Measurements from ENCODE around the gene DVL3. TPM values are rescaled to one million over a fixed set of nuclear protein-coding genes. Genes with fewer than 3 reads are reported as not detected.

DVL3 gene
- total and polyA plus RNA-seq, 2 donors (not counting 1 experiment from before 2014, with no cell fraction given): 42.7 to 92.0 TPM

GRCh38 chr3:184177767-184178306 is 22.7 kb downstream of the DVL3 start:
- ATAC-seq (ENCODE audit: low read depth): no peak
- 97% methylated on average over 14 of the region's 14 CpGs for WGBS (ENCODE audit: insufficient coverage)
- H3K9me3 ChIP-seq (ENCODE audit: control extremely low read depth in 1 of 3, control insufficient read depth in 2 of 3, insufficient read depth in 1 of 3, low read length in 2 of 3): no peaks in the 10 kb centered on the region
- Mint-ChIP-seq H3K9me3 (ENCODE audit: insufficient read depth) (no peaks in the 10 kb centered on the region), H3K27ac (no peak overlapping the region), H3K4me1 (peaks cover 37% of the 10 kb centered on the region), H3K27me3 (no peaks in the 10 kb centered on the region), H3K4me3 (no peak overlapping the region)
- peaks cover 23 to 34% of the 10 kb centered on the region in 2 donors for H3K4me1 ChIP-seq (ENCODE audit: control insufficient read depth in 2 of 2, insufficient read depth in 2 of 2, low read length in 2 of 2)
- intact Hi-C loops (cut with micrococcal nuclease): no loop called here
- H3K27me3 ChIP-seq (replicated peaks in 1 of 4; ENCODE audit: control extremely low read depth in 1 of 4, control insufficient read depth in 3 of 4, insufficient read depth in 4 of 4, low read length in 3 of 4): no peaks in the 10 kb centered on the region
- no peak overlapping the region for H3K9ac ChIP-seq (ENCODE audit: low read length)
- H3K36me3 ChIP-seq (replicated peaks in 1 of 2; ENCODE audit: control extremely low read depth in 1 of 2, control insufficient read depth in 1 of 2, extremely low read depth in 1 of 2, insufficient read depth in 2 of 2, low read length in 1 of 2): peaks cover 6 to 55% of the 10 kb centered on the region in 2 experiments
- no peak overlapping the region for H3K4me2 ChIP-seq (replicated peaks; ENCODE audit: low read depth, low read length, poor library complexity, severe bottlenecking)
- H3K79me2 ChIP-seq (ENCODE audit: control insufficient read depth, insufficient read depth, low read length): peaks cover 42% of the 10 kb centered on the region
- H2AFZ ChIP-seq (ENCODE audit: insufficient read depth, low read depth, low read length, poor library complexity, severe bottlenecking): no peak overlapping the region
- no peak overlapping the region for H3K27ac ChIP-seq (ENCODE audit: low read length in 2 of 2)
- DNase-seq: no peak
- TF ChIP-seq CTCF (IDR thresholded peaks at IDR 0.05) (no peak), EZH2 (IDR thresholded peaks at IDR 0.05; ENCODE audit: borderline replicate concordance, insufficient read depth, low read depth, low read length, poor library complexity, severe bottlenecking) (no peak)
- no peak overlapping the region for H3K4me3 ChIP-seq (ENCODE audit: control extremely low read depth in 1 of 5, extremely low read depth in 1 of 5, insufficient read depth in 1 of 5, low read depth in 2 of 5, low read length in 4 of 5)
- peaks cover 15% of the 10 kb centered on the region for H4K20me1 ChIP-seq (ENCODE audit: control insufficient read depth, insufficient read depth, low read length, poor library complexity, severe bottlenecking)
- ChIA-PET CTCF (no interaction called here), POLR2A (interaction anchor here (1.6 kb wide), 1 partner anchor 8 kb away, joined by 3 read pairs; the partner anchor contains the start of gene ABCF3)

- peaks cover 23 to 34% of the 10 kb centered on the region in 2 donors for H3K4me1 ChIP-seq (ENCODE audit: control insufficient read depth in 2 of 2, insufficient read depth in 2 of 2, low read length in 2 of 2)
- Mint-ChIP-seq H3K27me3 (no peaks in the 10 kb centered on the region), H3K4me1 (peaks cover 37% of the 10 kb centered on the region), H3K27ac (no peak overlapping the region), H3K4me3 (no peak overlapping the region), H3K9me3 (ENCODE audit: insufficient read depth) (no peaks in the 10 kb centered on the region)
- H3K9ac ChIP-seq (ENCODE audit: low read length): no peak overlapping the region
- intact Hi-C loops (cut with micrococcal nuclease): no loop called here
- H2AFZ ChIP-seq (ENCODE audit: insufficient read depth, low read depth, low read length, poor library complexity, severe bottlenecking): no peak overlapping the region
- ATAC-seq (ENCODE audit: low read depth) (no peak), DNase-seq (no peak)
- H3K27me3 ChIP-seq (replicated peaks in 1 of 4; ENCODE audit: control extremely low read depth in 1 of 4, control insufficient read depth in 3 of 4, insufficient read depth in 4 of 4, low read length in 3 of 4): no peaks in the 10 kb centered on the region
- no peak overlapping the region for H3K4me3 ChIP-seq (ENCODE audit: control extremely low read depth in 1 of 5, extremely low read depth in 1 of 5, insufficient read depth in 1 of 5, low read depth in 2 of 5, low read length in 4 of 5)
- H3K79me2 ChIP-seq (ENCODE audit: control insufficient read depth, insufficient read depth, low read length): peaks cover 42% of the 10 kb centered on the region
- TF ChIP-seq EZH2 (IDR thresholded peaks at IDR 0.05; ENCODE audit: borderline replicate concordance, insufficient read depth, low read depth, low read length, poor library complexity, severe bottlenecking) (no peak), CTCF (IDR thresholded peaks at IDR 0.05) (no peak)
- no peak overlapping the region for H3K27ac ChIP-seq (ENCODE audit: low read length in 2 of 2)
- H3K36me3 ChIP-seq (replicated peaks in 1 of 2; ENCODE audit: control extremely low read depth in 1 of 2, control insufficient read depth in 1 of 2, extremely low read depth in 1 of 2, insufficient read depth in 2 of 2, low read length in 1 of 2): peaks cover 6 to 63% of the 10 kb centered on the region in 2 experiments
- H4K20me1 ChIP-seq (ENCODE audit: control insufficient read depth, insufficient read depth, low read length, poor library complexity, severe bottlenecking): peaks cover 15% of the 10 kb centered on the region
- POLR2A ChIA-PET: no interaction called here
- CTCF ChIA-PET: no interaction called here
- no peak overlapping the region for H3K4me2 ChIP-seq (replicated peaks; ENCODE audit: low read depth, low read length, poor library complexity, severe bottlenecking)
- WGBS (ENCODE audit: insufficient coverage): over 99% methylated on average over 13 of the region's 13 CpGs
- no peaks in the 10 kb centered on the region for H3K9me3 ChIP-seq (ENCODE audit: control extremely low read depth in 1 of 3, control insufficient read depth in 2 of 3, insufficient read depth in 1 of 3, low read length in 2 of 3)
Observed at GRCh38 chr3:184178521-184179138, 23.5 kb downstream of the DVL3 start.
